K562 (cell line): ENCODE measurements around the gene MRPL52. TPM values are rescaled to one million over a fixed set of nuclear protein-coding genes. Genes with fewer than 3 reads are reported as not detected.
"Not testable (repeated sequence)": the region's sequence is repeated elsewhere in the genome, so short reads cannot be mapped to it uniquely, and the experiment has no call there.

ENCODE experiments used
- ATAC-seq: fragments of 200-7000 bp; cut with Tn5 transposase; 3 replicates; pipeline ENCODE4 v1.9.1; 2020; ENCODE audit warnings: moderate library complexity
- BruUV-seq: library from RNA; stranded (reverse); fragments of 400-500 nt; replicated peaks from 2 replicates; lab custom pipeline; 2021; lab: Mats Ljungman, UMichigan
- CTCF ChIA-PET: fragments of 300-600 bp; formaldehyde crosslinking; extraction: SDS; loops from one replicate; lab custom pipeline; 2021; ENCODE audit warnings: low intra/inter-chr PET ratio; lab: Yijun Ruan, JAX
- POLR2A ChIA-PET: fragments of 300-600, 350-650 bp; sonication (Branson Sonifier 250); formaldehyde crosslinking; extraction: SDS; loops from one replicate; lab custom pipeline; 2021; ENCODE audit warnings: antibody characterized with exemption, inconsistent platforms; lab: Yijun Ruan, JAX
- DNase-seq, 4 experiments: peaks; one replicate each; pipeline versions ENCODE4 v3.0.0 to v3.0.0-alpha.2; 2011 to 2018; ENCODE audit warnings: low spot score in 3 of 4, mixed read lengths in 3 of 4; ENCODE audit errors: extremely low read depth in 1 of 4
- FAIRE-seq: peaks from 2 replicates; lab custom pipeline; 2011; peaks lifted over from hg19 to GRCh38; lab: Jason Lieb, UNC
- H2AFZ ChIP-seq: 2 replicates; pipeline ENCODE4 v1.6.0; 2011; ENCODE audit warnings: low read depth, low read length, control low read depth, inconsistent platforms
- H3K27ac ChIP-seq: fragments of 200-600 bp; 3 replicates; pipeline ENCODE4 v1.8.0; 2011; ENCODE audit warnings: low read depth, mild to moderate bottlenecking, control low read depth, inconsistent platforms, low read length, moderate library complexity, mixed read lengths; ENCODE audit errors: extremely low read depth
- H3K27me3 ChIP-seq, 2 experiments: fragments of 300-600 bp in 1 of 2; 2 replicates in 1 of 2; 3 replicates in 1 of 2; pipeline versions ENCODE4 v1.6.0 to v1.8.0; 2011; ENCODE audit warnings: inconsistent platforms in 2 of 2, low read length in 2 of 2, mild to moderate bottlenecking in 1 of 2, mixed read lengths in 1 of 2, moderate library complexity in 1 of 2; ENCODE audit not compliant: control insufficient read depth in 2 of 2, insufficient read depth in 2 of 2
- H3K36me3 ChIP-seq: fragments of 300-600 bp; 3 replicates; pipeline ENCODE4 v1.8.0; 2011; ENCODE audit warnings: mild to moderate bottlenecking, low read length, inconsistent platforms; ENCODE audit not compliant: control insufficient read depth, insufficient read depth
- H3K4me1 ChIP-seq, 2 experiments: fragments of 200-600 bp in 1 of 2; replicated peaks in 1 of 2; 2 replicates in 1 of 2; 3 replicates in 1 of 2; pipeline versions ENCODE4 v1.5.1 to v1.8.0; 2011; ENCODE audit warnings: inconsistent platforms in 2 of 2, low read length in 2 of 2, mild to moderate bottlenecking in 1 of 2, mixed read lengths in 1 of 2, moderate library complexity in 1 of 2; ENCODE audit not compliant: control insufficient read depth in 2 of 2, insufficient read depth in 2 of 2
- H3K4me2 ChIP-seq: 2 replicates; pipeline ENCODE4 v1.6.1; 2011; ENCODE audit warnings: low read length, control low read depth, inconsistent platforms, mixed read lengths; ENCODE audit not compliant: insufficient read depth
- H3K4me3 ChIP-seq: fragments of 200-600 bp; sonication (generic), shearing (Covaris generic); 2 replicates; pipeline ENCODE4 v1.5.1; 2016; ENCODE audit warnings: control low read depth, inconsistent platforms
- H3K79me2 ChIP-seq: fragments of 200-600 bp; 3 replicates; pipeline ENCODE4 v1.8.0; 2011; ENCODE audit warnings: low read length, inconsistent platforms; ENCODE audit not compliant: control insufficient read depth, insufficient read depth
- H3K9ac ChIP-seq, 2 experiments: 2 replicates each; pipeline versions ENCODE4 v1.6.0 to v1.6.1; 2011; ENCODE audit warnings: low read depth in 2 of 2, low read length in 2 of 2, control low read depth in 1 of 2, inconsistent platforms in 1 of 2, mild to moderate bottlenecking in 1 of 2, mixed read lengths in 1 of 2; ENCODE audit not compliant: insufficient read depth in 1 of 2
- H3K9me1 ChIP-seq: one replicate; pipeline ENCODE4 v1.6.0; 2011; ENCODE audit warnings: inconsistent platforms, mild to moderate bottlenecking, low read length, moderate library complexity; ENCODE audit not compliant: control insufficient read depth, insufficient read depth
- H3K9me3 ChIP-seq: replicated peaks from 2 replicates; pipeline ENCODE4 v1.5.1; 2011; ENCODE audit warnings: low read depth, low read length, inconsistent platforms; ENCODE audit not compliant: control insufficient read depth, insufficient read depth
- H4K20me1 ChIP-seq: replicated peaks from 2 replicates; pipeline ENCODE4 v1.6.1; 2011; ENCODE audit warnings: low read length, inconsistent platforms, mixed read lengths; ENCODE audit not compliant: control insufficient read depth, insufficient read depth
- HLTF ChIP-seq: fragments of 450-650 bp; IDR thresholded peaks from 2 replicates; pipeline ENCODE4 v1.6.1; 2016
- NBN ChIP-seq: fragments of 450-650 bp; IDR thresholded peaks from 2 replicates; pipeline ENCODE4 v1.6.1; 2016; ENCODE audit warnings: low read depth, mild to moderate bottlenecking
- POLR2G ChIP-seq: fragments of 200-400 bp; formaldehyde crosslinking; IDR thresholded peaks from 2 replicates; pipeline ENCODE4 v1.6.1; 2017; ENCODE audit warnings: low read depth, mild to moderate bottlenecking, antibody characterized with exemption, low read length, moderate library complexity
- ZBTB1 ChIP-seq: sonication (generic); formaldehyde crosslinking; IDR thresholded peaks from 2 replicates; pipeline ENCODE4 v1.8.1; 2023; ENCODE audit warnings: missing genetic modification reagents, low read depth, mild to moderate bottlenecking, borderline replicate concordance
- ZNF12 ChIP-seq: sonication (generic); formaldehyde crosslinking; IDR thresholded peaks from 2 replicates; pipeline ENCODE4 v1.4.0; 2020; ENCODE audit warnings: mild to moderate bottlenecking, missing genetic modification reagents
- WGBS: fragments of 100-300 bp; shearing (Covaris generic); methylation state at CpG from one replicate; pipeline ENCODE4 v1.1.6; 2016; ENCODE audit warnings: low coverage, mixed read lengths; ENCODE audit not compliant: insufficient coverage; ENCODE audit errors: missing lambda C conversion rate; 5-methylcytosine and 5-hydroxymethylcytosine counted together
- in situ Hi-C: fragments of 300-500 bp; cut with MboI; formaldehyde crosslinking; loops from 4 replicates; pipeline ENCODE4 v1.15.0; 2018; ENCODE audit warnings: inconsistent platforms, mixed read lengths
- intact Hi-C: fragments of 100-400 bp; cut with micrococcal nuclease; formaldehyde crosslinking; loops from 2 replicates; pipeline ENCODE4 v1.14.2; 2022
- polyA plus RNA-seq, 8 experiments: library from polyadenylated mRNA; depleted of rRNA in 4 of 8; stranded (reverse) in 5 of 8; unstranded in 3 of 8; fragments of >200 nt; fragmentation: Nextera tagmentation in 2 of 8; fragmentation: Illumina TruSeq in 1 of 8; extraction: Ambion mirVana in 2 of 8; extraction: Trizol in 1 of 8; gene quantifications; 2 replicates each; pipeline versions ENCODE4 v1.2.1 to v1.2.3, GENCODE V29; 2011 to 2014; ENCODE audit warnings: inconsistent platforms in 1 of 8, missing spikeins in 1 of 8
- total RNA-seq, 7 experiments: library from RNA; depleted of rRNA in 6 of 7; stranded (reverse); fragments of >200 nt in 6 of 7; fragmentation: Illumina TruSeq in 2 of 7; extraction: Trizol in 2 of 7; gene quantifications; 2 replicates each; pipeline versions ENCODE4 v1.2.1 to v1.2.3, GENCODE V29; 2011 to 2021; ENCODE audit warnings: low replicate concordance in 1 of 7
- TF ChIP-seq, protein P1 (sequence below), 2 experiments: IDR thresholded peaks; 2 replicates each; pipeline ENCODE4 v1.6.1; 2012; ENCODE audit warnings: improper control_type of control experiment in 2 of 2, low read depth in 2 of 2, low read length in 2 of 2, borderline replicate concordance in 1 of 2
- TF ChIP-seq, protein P2 (sequence below): fragments of 250-450 bp; sonication (Bioruptor Pico); IDR thresholded peaks from 2 replicates; pipeline ENCODE4 v1.4.0; 2020

Gene MRPL52
- total and polyA plus RNA-seq, 9 of the 15 experiments (the other 6 are each of a cell fraction or from before 2014, with no cell fraction given) = 56.5 to 213 (median 168) TPM

DNA sequence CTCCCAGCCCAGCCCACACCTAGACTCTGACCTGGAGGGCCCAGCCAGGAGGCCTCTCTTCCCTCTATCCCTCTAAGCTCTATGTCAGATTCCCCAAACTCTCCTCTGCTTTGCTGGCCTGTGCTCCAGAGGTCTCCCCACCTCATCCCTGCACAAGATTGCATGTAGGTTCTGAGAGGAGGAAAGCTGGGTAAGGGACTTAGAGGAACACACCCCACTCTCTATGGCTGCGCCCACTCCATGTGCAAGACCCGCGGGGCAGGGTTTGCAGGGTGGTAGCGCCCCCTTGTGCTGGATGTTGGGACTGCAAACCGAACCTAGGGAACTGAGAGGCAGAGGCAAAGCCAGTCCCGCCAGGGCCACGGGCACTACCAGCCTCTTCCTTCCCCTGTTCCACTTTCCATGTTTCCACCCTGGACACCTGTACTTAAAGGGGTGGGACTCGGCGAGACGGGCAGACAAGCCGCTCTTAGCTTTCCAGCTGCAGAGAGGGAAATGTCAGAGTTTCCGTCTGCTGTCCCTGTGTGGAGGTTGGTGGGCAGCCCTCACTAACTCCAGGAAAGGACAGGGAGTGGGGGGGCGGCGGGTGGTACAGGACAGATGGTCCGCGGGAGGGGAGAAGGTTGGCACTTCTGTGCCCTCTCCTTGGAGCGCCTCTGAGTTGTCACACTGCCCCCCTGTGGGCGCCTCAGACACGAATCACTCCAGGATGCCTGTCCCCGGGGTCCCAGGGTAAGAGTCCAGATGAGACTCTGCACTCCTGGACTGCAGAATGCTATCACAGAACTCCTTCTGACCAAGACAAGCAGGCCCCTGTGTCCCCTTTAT lies 23.5 kb downstream of the MRPL52 start (continued):
- TF ChIP-seq, protein P1, sequence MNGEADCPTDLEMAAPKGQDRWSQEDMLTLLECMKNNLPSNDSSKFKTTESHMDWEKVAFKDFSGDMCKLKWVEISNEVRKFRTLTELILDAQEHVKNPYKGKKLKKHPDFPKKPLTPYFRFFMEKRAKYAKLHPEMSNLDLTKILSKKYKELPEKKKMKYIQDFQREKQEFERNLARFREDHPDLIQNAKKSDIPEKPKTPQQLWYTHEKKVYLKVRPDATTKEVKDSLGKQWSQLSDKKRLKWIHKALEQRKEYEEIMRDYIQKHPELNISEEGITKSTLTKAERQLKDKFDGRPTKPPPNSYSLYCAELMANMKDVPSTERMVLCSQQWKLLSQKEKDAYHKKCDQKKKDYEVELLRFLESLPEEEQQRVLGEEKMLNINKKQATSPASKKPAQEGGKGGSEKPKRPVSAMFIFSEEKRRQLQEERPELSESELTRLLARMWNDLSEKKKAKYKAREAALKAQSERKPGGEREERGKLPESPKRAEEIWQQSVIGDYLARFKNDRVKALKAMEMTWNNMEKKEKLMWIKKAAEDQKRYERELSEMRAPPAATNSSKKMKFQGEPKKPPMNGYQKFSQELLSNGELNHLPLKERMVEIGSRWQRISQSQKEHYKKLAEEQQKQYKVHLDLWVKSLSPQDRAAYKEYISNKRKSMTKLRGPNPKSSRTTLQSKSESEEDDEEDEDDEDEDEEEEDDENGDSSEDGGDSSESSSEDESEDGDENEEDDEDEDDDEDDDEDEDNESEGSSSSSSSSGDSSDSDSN (IDR thresholded peaks at IDR 0.05; ENCODE audit: borderline replicate concordance in 1 of 2, low read depth in 2 of 2, low read length in 2 of 2) = no peak
- TF ChIP-seq ZBTB1 (CRISPR knock-in tag) (no peak), POLR2G (peak; percentile 57), NBN (no peak), ZNF12 (CRISPR knock-in tag) (no peak), HLTF (0 out of 2 replicates have a peak, but pooled peaks have one; percentile 18)
- TF ChIP-seq, protein P2, sequence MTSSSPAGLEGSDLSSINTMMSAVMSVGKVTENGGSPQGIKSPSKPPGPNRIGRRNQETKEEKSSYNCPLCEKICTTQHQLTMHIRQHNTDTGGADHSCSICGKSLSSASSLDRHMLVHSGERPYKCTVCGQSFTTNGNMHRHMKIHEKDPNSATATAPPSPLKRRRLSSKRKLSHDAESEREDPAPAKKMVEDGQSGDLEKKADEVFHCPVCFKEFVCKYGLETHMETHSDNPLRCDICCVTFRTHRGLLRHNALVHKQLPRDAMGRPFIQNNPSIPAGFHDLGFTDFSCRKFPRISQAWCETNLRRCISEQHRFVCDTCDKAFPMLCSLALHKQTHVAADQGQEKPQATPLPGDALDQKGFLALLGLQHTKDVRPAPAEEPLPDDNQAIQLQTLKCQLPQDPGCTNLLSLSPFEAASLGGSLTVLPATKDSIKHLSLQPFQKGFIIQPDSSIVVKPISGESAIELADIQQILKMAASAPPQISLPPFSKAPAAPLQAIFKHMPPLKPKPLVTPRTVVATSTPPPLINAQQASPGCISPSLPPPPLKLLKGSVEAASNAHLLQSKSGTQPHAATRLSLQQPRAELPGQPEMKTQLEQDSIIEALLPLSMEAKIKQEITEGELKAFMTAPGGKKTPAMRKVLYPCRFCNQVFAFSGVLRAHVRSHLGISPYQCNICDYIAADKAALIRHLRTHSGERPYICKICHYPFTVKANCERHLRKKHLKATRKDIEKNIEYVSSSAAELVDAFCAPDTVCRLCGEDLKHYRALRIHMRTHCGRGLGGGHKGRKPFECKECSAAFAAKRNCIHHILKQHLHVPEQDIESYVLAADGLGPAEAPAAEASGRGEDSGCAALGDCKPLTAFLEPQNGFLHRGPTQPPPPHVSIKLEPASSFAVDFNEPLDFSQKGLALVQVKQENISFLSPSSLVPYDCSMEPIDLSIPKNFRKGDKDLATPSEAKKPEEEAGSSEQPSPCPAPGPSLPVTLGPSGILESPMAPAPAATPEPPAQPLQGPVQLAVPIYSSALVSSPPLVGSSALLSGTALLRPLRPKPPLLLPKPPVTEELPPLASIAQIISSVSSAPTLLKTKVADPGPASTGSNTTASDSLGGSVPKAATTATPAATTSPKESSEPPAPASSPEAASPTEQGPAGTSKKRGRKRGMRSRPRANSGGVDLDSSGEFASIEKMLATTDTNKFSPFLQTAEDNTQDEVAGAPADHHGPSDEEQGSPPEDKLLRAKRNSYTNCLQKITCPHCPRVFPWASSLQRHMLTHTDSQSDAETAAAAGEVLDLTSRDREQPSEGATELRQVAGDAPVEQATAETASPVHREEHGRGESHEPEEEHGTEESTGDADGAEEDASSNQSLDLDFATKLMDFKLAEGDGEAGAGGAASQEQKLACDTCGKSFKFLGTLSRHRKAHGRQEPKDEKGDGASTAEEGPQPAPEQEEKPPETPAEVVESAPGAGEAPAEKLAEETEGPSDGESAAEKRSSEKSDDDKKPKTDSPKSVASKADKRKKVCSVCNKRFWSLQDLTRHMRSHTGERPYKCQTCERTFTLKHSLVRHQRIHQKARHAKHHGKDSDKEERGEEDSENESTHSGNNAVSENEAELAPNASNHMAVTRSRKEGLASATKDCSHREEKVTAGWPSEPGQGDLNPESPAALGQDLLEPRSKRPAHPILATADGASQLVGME (CRISPR knock-in tag) = no peak; the same call in 1 of the 2 replicates

DNA sequence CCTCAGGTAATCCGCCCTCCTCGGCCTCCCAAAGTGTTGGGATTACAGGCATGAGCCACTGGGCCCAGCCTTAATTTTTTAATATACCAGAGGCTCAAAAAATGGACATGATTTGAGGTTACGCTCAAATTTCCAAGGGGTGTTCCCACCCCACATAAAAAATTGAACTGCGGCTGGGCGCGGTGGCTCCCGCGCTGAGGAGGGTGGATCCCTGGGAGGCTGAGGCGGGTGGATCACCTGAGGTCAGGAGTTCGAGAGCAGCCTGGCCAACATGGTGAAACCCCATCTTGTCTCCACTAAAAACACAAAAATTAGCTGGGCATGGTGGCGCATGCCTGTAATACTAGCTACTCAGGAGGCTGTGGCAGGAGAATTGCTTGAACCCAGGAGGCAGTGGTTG lies 24.6 kb downstream of the MRPL52 start:
- H3K9me3 ChIP-seq, intact Hi-C loops, FAIRE-seq, H3K79me2 ChIP-seq, H2AFZ ChIP-seq, H3K9me1 ChIP-seq, H3K4me2 ChIP-seq, ATAC-seq, H4K20me1 ChIP-seq, BruUV-seq, H3K4me3 ChIP-seq, POLR2A ChIA-PET, H3K27me3 ChIP-seq, in situ Hi-C loops, DNase-seq, H3K9ac ChIP-seq, H3K27ac ChIP-seq, H3K36me3 ChIP-seq: not testable (repeated sequence)
- CTCF ChIA-PET = interaction anchor here (1.3 to 4.3 kb wide), 9 partner anchors 30 to 473 kb away, joined by 3 to 68 read pairs (median 10); no protein-coding TSS in a partner anchor
- 71% methylated on average over 11 of the region's 11 CpGs for WGBS
- peaks cover 0 to 17% of the 10 kb centered on the region in 2 experiments; a peak in 3 of 5 replicates for H3K4me1 ChIP-seq
